Measurements from ENCODE around the gene UBR3. TPM values are rescaled to one million over a fixed set of nuclear protein-coding genes. Genes with fewer than 3 reads are reported as not detected.

UBR3 gene
- total RNA-seq, 1 experiment from 2014 or later: 21.9 TPM

- H3K4me3 Mint-ChIP-seq: no peak overlapping the region
- H3K36me3 Mint-ChIP-seq (ENCODE audit: insufficient read depth in 1 of 3, low read depth in 3 of 3): peaks cover 23 to 50% (median 25%) of the 10 kb centered on the region in 3 experiments
- peaks cover 3 to 12% of the 10 kb centered on the region in 2 experiments; a peak in 2 of 4 replicates for H3K4me1 Mint-ChIP-seq
- Histone ChIP-seq H3K27me3 (ENCODE audit: insufficient read depth, low read length) (no peaks in the 10 kb centered on the region), H3K18ac (ENCODE audit: insufficient read length, low read depth, low read length) (no peak overlapping the region), H3K9me3 (ENCODE audit: control insufficient read depth, low read depth, low read length) (peaks cover 10% of the 10 kb centered on the region), H2BK20ac (ENCODE audit: low read depth, low read length, poor library complexity, severe bottlenecking) (no peak overlapping the region), H3K27ac (ENCODE audit: insufficient read length, low read depth, low read length) (no peak overlapping the region), H2BK5ac (ENCODE audit: insufficient read length, low read length) (no peak overlapping the region), H3K14ac (ENCODE audit: insufficient read depth, low read length) (no peak overlapping the region), H3T11ph (ENCODE audit: low read length) (no peak overlapping the region), H3K23me2 (ENCODE audit: insufficient read length, low read depth, low read length, poor library complexity, severe bottlenecking) (no peaks in the 10 kb centered on the region), H2AK5ac (ENCODE audit: insufficient read length, low read length) (no peak overlapping the region), H3K4me2 (ENCODE audit: insufficient read depth, insufficient read length, low read length) (no peak overlapping the region), H4K20me1 (ENCODE audit: control insufficient read depth, insufficient read depth, insufficient read length) (no peaks in the 10 kb centered on the region), H3K4me1 (ENCODE audit: insufficient read depth, low read length) (no peaks in the 10 kb centered on the region), H4K8ac (replicated peaks; ENCODE audit: insufficient read length, low read depth, low read length) (no peak overlapping the region), H3K9ac (ENCODE audit: extremely low read depth, insufficient read length, low read length) (no peak overlapping the region), H2BK15ac (ENCODE audit: low read depth, low read length) (no peak overlapping the region), H3K56ac (ENCODE audit: insufficient read length, low read depth, low read length) (no peak overlapping the region), H4K91ac (ENCODE audit: insufficient read length, low read depth, low read length) (no peak overlapping the region), H3K4ac (ENCODE audit: low read depth, low read length) (no peak overlapping the region), H3K23ac (ENCODE audit: insufficient read length, low read depth, low read length) (no peak overlapping the region), H2BK120ac (ENCODE audit: low read depth, low read length, poor library complexity, severe bottlenecking) (no peak overlapping the region), H3K79me1 (ENCODE audit: insufficient read depth, low read depth, low read length, poor library complexity, severe bottlenecking) (no peaks in the 10 kb centered on the region), H3K79me2 (ENCODE audit: insufficient read depth, low read length) (no peaks in the 10 kb centered on the region), H2BK12ac (ENCODE audit: insufficient read length, low read depth, low read length) (no peak overlapping the region), H2AFZ (ENCODE audit: low read length) (no peak overlapping the region), H4K5ac (ENCODE audit: insufficient read length, low read depth, low read length) (no peak overlapping the region)
- DNase-seq: no peak
- H3K27ac Mint-ChIP-seq: no peak overlapping the region
- H3K9me3 Mint-ChIP-seq: peaks cover 29 to 39% of the 10 kb centered on the region in 2 experiments
- no peak for TF ChIP-seq CTCF (conservative IDR thresholded peaks at IDR 0.05)
- peaks cover 6% of the 10 kb centered on the region for H3K27me3 Mint-ChIP-seq (ENCODE audit: low read depth)
Measured at GRCh38 chr2:170122883-170123547, 295.8 kb downstream of the UBR3 start.

Data from H9 (cell line).